Endodermal cell (in vitro differentiated cells): ENCODE measurements around the gene CHN2. TPM values are rescaled to one million over a fixed set of nuclear protein-coding genes. Genes with fewer than 3 reads are reported as not detected.

ENCODE experiments used
- DNase-seq: peaks from one replicate; pipeline ENCODE4 v3.0.0-alpha.2; 2017
- H3K27ac ChIP-seq: 2 replicates; pipeline ENCODE4 v1.5.1; 2013; ENCODE audit warnings: mild to moderate bottlenecking, low read depth, low read length, moderate library complexity
- H3K27me3 ChIP-seq: 2 replicates; pipeline ENCODE4 v1.6.1; 2013; ENCODE audit warnings: mild to moderate bottlenecking, low read length, moderate library complexity; ENCODE audit not compliant: insufficient read depth, control insufficient read depth, poor library complexity, severe bottlenecking
- H3K36me3 ChIP-seq: 2 replicates; pipeline ENCODE4 v1.7.0; 2013; ENCODE audit warnings: mild to moderate bottlenecking, low read length, moderate library complexity; ENCODE audit not compliant: control insufficient read depth, insufficient read depth
- H3K4me1 ChIP-seq: one replicate; pipeline ENCODE4 v1.7.0; 2013; ENCODE audit warnings: low read length; ENCODE audit not compliant: control insufficient read depth, insufficient read depth
- H3K4me3 ChIP-seq: 2 replicates; pipeline ENCODE4 v1.5.1; 2013; ENCODE audit warnings: mild to moderate bottlenecking, low read length, moderate library complexity
- H3K9ac ChIP-seq: 2 replicates; pipeline ENCODE4 v1.6.1; 2013; ENCODE audit warnings: mild to moderate bottlenecking, low read length, moderate library complexity; ENCODE audit not compliant: poor library complexity, severe bottlenecking; ENCODE audit errors: extremely low read depth
- H3K9me3 ChIP-seq: 2 replicates; pipeline ENCODE4 v1.6.1; 2013; ENCODE audit warnings: mild to moderate bottlenecking, low read length, moderate library complexity; ENCODE audit not compliant: control insufficient read depth
- H3K27ac Mint-ChIP-seq: 2 replicates; pipeline ENCODE4 v1.8.0; 2020; ENCODE audit warnings: mixed read lengths
- H3K27me3 Mint-ChIP-seq: 2 replicates; pipeline ENCODE4 v1.8.0; 2021; ENCODE audit warnings: mild to moderate bottlenecking, mixed read lengths; ENCODE audit not compliant: insufficient read depth
- H3K36me3 Mint-ChIP-seq: 2 replicates; pipeline ENCODE4 v1.8.0; 2020; ENCODE audit warnings: low read depth, mixed read lengths
- H3K4me1 Mint-ChIP-seq: 2 replicates; pipeline ENCODE4 v1.8.0; 2020; ENCODE audit warnings: mixed read lengths
- H3K4me3 Mint-ChIP-seq: 2 replicates; pipeline ENCODE4 v1.8.0; 2020; ENCODE audit warnings: mild to moderate bottlenecking, moderate library complexity, mixed read lengths
- H3K9me3 Mint-ChIP-seq: 2 replicates; pipeline ENCODE4 v1.8.0; 2020; ENCODE audit warnings: mild to moderate bottlenecking, mixed read lengths
- WGBS, 2 experiments: methylation state at CpG; one replicate each; pipeline versions ENCODE4 v1.1.5 to v1.1.7; 2013; ENCODE audit warnings: missing lambda C conversion rate in 2 of 2, mixed read lengths in 1 of 2; ENCODE audit not compliant: insufficient coverage in 1 of 2, insufficient read length in 1 of 2; 5-methylcytosine and 5-hydroxymethylcytosine counted together
- total RNA-seq, 2 donors: library from RNA; stranded (reverse); fragmentation: NEBNext Ultra II Directional in 1 of 2; extraction: Animal tissue kit (Norgen Biotek cat#: 25700) in 1 of 2; gene quantifications; 2 replicates in 1 of 2; 3 replicates in 1 of 2; pipeline ENCODE4 v1.2.1, GENCODE V29; 2021
- TF ChIP-seq, protein P1 (sequence below): fragments of 200-600 bp; sonication (generic); conservative IDR thresholded peaks from 2 replicates; pipeline ENCODE4 v1.5.0; 2021; ENCODE audit warnings: antibody characterized with exemption, mild to moderate bottlenecking

Gene CHN2
- total RNA-seq, 2 donors from 2014 or later: 14.0 to 14.1 TPM

DNA sequence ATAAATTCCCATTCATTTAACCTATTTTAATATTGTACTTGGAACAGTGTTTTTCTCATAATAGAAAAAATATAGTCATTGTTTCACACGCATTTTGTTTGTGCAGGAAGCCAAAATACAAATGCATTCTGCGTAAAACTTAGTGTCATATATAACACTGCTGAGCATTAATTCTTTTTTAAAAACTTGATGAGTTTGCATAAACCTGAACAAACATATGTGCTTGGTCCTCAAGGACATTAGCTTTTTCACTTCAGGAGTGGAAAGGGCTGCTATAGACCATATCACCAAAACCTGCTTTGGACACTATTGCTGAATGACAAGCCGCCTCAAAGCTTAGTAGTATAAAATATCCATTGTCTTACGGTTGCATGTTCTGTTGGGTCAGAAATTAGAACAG, 267.4 kb downstream of the CHN2 start:
- H3K27me3 ChIP-seq: no peaks in the 10 kb centered on the region
- H3K4me3 ChIP-seq: no peak overlapping the region
- H3K9me3 Mint-ChIP-seq: no peaks in the 10 kb centered on the region
- no peak for DNase-seq
- peaks cover 11% of the 10 kb centered on the region for H3K4me1 Mint-ChIP-seq
- H3K9me3 ChIP-seq: no peaks in the 10 kb centered on the region
- H3K27ac Mint-ChIP-seq: no peak overlapping the region
- H3K9ac ChIP-seq: no peak overlapping the region
- no peaks in the 10 kb centered on the region for H3K27me3 Mint-ChIP-seq
- TF ChIP-seq, protein P1, sequence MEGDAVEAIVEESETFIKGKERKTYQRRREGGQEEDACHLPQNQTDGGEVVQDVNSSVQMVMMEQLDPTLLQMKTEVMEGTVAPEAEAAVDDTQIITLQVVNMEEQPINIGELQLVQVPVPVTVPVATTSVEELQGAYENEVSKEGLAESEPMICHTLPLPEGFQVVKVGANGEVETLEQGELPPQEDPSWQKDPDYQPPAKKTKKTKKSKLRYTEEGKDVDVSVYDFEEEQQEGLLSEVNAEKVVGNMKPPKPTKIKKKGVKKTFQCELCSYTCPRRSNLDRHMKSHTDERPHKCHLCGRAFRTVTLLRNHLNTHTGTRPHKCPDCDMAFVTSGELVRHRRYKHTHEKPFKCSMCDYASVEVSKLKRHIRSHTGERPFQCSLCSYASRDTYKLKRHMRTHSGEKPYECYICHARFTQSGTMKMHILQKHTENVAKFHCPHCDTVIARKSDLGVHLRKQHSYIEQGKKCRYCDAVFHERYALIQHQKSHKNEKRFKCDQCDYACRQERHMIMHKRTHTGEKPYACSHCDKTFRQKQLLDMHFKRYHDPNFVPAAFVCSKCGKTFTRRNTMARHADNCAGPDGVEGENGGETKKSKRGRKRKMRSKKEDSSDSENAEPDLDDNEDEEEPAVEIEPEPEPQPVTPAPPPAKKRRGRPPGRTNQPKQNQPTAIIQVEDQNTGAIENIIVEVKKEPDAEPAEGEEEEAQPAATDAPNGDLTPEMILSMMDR: no peak
- 94 to 96% methylated on average over 4 of the region's 4 CpGs for WGBS, 2 experiments
- H3K36me3 Mint-ChIP-seq: no peaks in the 10 kb centered on the region
- no peak overlapping the region for H3K4me3 Mint-ChIP-seq
- no peak overlapping the region for H3K27ac ChIP-seq
- no peaks in the 10 kb centered on the region for H3K36me3 ChIP-seq
- H3K4me1 ChIP-seq: peaks cover 8% of the 10 kb centered on the region

DNA sequence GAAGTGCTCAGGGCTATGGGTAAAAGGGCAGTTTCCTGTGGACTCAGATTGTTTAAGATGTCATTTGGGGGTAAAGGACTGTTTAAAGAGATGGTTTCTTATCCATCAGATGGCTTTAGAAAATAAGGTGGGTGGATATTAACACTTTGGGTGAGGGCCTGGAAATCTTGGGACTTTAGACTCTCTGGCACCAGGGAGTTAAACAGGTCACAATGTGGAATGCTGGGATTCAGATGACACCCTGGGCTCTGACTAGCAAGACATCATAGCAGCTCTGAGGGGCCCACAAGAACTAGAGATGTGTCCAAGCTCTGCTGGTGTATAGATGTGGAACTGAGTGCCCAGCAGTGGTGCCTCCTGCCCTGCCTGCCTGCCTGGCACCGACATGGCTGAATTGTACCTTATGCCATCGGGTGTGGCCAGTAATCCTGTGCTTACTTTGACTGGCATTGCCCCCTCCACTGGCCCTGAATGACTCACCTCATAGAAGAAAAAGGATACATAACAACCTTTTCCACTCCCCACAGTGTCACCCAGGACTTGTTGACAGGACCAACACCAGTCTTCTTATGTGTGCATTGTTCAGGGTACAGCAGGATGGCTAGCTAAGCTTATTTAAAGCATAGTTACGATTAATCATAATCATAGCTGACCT, 269.1 kb downstream of the CHN2 start:
- Mint-ChIP-seq H3K27ac (no peak overlapping the region), H3K4me1 (peaks cover 5% of the 10 kb centered on the region), H3K36me3 (no peaks in the 10 kb centered on the region), H3K27me3 (no peaks in the 10 kb centered on the region), H3K9me3 (no peaks in the 10 kb centered on the region), H3K4me3 (no peak overlapping the region)
- Histone ChIP-seq H3K9ac (no peak overlapping the region), H3K4me1 (peaks cover 5% of the 10 kb centered on the region), H3K9me3 (no peaks in the 10 kb centered on the region), H3K36me3 (no peaks in the 10 kb centered on the region), H3K4me3 (no peak overlapping the region), H3K27me3 (no peaks in the 10 kb centered on the region), H3K27ac (no peak overlapping the region)
- no peak for DNase-seq
- TF ChIP-seq, protein P1: no peak
- 98 to 100% methylated on average over 2 to 3 of the region's 3 CpGs for WGBS, 2 experiments

DNA sequence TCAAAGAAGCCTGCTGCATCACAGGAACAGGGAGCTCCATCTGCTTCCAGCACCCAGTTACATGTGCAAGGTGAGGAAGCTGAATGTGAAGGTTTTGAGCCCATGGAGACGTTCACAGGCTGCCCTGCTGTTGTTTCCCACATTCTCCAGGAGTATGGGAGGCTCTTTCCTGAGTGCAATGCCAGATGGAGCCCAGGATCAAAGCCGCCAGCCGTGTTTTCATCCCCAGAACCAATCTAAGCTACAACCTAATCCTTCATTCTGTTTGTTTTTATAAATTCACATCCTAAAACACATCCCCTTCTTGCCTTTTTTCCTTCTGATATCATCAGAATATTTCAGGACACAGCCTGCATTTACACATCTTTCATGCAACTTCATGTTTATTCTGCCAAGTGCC, 270.2 kb downstream of the CHN2 start:
- H3K9me3 Mint-ChIP-seq: no peaks in the 10 kb centered on the region
- no peak overlapping the region for H3K27ac Mint-ChIP-seq
- H3K4me3 ChIP-seq: no peak overlapping the region
- no peaks in the 10 kb centered on the region for H3K9me3 ChIP-seq
- H3K4me1 ChIP-seq: no peaks in the 10 kb centered on the region
- TF ChIP-seq, protein P1: no peak
- no peak overlapping the region for H3K4me3 Mint-ChIP-seq
- peaks cover 4% of the 10 kb centered on the region for H3K4me1 Mint-ChIP-seq
- H3K36me3 ChIP-seq: no peaks in the 10 kb centered on the region
- no peak for DNase-seq
- H3K36me3 Mint-ChIP-seq: no peaks in the 10 kb centered on the region
- H3K9ac ChIP-seq: no peak overlapping the region
- no peak overlapping the region for H3K27ac ChIP-seq
- 85 to 100% methylated on average over 2 to 3 of the region's 3 CpGs for WGBS, 2 experiments
- no peaks in the 10 kb centered on the region for H3K27me3 ChIP-seq
- no peaks in the 10 kb centered on the region for H3K27me3 Mint-ChIP-seq
